Ammon's horn (tissue), 1 donor: ENCODE data around the gene IRGQ.
A peak's percentile ranks its signal among the peaks of the same experiment; 100 is the strongest.

Experiments used
- DNase-seq: peaks from one replicate; pipeline ENCODE4 v3.0.0-alpha.2; 2016; ENCODE audit warnings: low spot score

Gene IRGQ

GRCh38 chr19:43540381-43540780 is 55.6 kb downstream of the IRGQ start:
- DNase-seq, result no peak

GRCh38 chr19:43538922-43539321 is 57.0 kb downstream of the IRGQ start:
- no peak for DNase-seq

DNA sequence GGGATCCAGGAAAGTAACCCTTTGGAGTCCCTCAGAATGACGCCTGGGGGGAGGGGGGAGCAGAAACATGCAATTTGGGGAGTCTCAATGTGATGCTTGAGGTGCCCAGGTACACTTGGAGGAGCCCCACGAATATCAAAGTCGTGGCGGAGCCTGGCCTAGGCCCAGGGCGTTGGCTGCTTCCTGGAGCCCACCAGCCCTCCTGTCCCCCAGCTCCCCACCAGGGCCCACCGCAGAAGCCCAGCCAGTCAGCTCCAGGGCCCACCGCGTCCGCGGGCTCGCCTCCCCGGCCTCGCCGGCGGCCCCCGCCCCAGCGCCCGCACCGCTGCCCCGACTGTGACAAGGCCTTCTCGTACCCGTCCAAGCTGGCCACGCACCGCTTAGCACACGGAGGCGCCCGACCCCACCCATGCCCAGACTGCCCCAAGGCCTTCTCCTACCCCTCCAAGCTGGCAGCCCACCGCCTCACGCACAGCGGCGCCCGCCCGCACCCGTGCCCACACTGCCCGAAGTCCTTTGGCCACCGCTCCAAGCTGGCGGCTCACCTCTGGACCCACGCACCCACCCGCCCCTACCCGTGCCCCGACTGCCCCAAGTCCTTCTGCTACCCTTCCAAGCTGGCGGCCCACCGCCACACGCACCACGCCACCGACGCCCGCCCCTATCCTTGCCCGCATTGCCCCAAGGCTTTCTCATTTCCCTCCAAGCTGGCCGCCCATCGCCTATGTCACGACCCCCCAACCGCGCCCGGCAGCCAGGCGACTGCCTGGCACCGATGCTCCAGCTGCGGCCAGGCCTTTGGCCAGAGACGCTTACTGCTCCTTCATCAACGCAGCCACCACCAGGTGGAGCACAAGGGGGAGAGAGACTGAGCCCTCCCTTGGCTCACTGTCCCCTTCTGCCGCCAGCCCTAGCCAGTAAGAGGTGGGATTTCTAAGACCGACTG is 60.8 kb downstream of the IRGQ start:
- DNase-seq, result peak; percentile 85
